DND-41 (cell line): Measurements from ENCODE around the gene PIGC.

Source experiments
- ATAC-seq: fragments of 200-7000 bp; cut with Tn5 transposase; 3 replicates; pipeline ENCODE4 v1.9.1; 2021; ENCODE audit warnings: low read depth; ENCODE audit not compliant: insufficient read depth
- DNase-seq: peaks from one replicate; pipeline ENCODE4 v3.0.0-alpha.2; 2020
- H2AFZ ChIP-seq: 2 replicates; pipeline ENCODE4 v1.6.0; 2012; ENCODE audit warnings: low read depth, low read length
- H3K27ac ChIP-seq: 2 replicates; pipeline ENCODE4 v1.5.1; 2012; ENCODE audit warnings: low read length, inconsistent platforms
- H3K27me3 ChIP-seq: fragments of 200-600 bp; sonication (generic); 2 replicates; pipeline ENCODE4 v1.6.0; 2012; ENCODE audit warnings: low read length, mild to moderate bottlenecking, inconsistent platforms; ENCODE audit not compliant: insufficient read depth, poor library complexity
- H3K36me3 ChIP-seq: 2 replicates; pipeline ENCODE4 v1.5.1; 2012; ENCODE audit warnings: low read length, inconsistent platforms; ENCODE audit not compliant: insufficient read depth
- H3K4me1 ChIP-seq: 2 replicates; pipeline ENCODE4 v1.5.1; 2012; ENCODE audit warnings: mild to moderate bottlenecking, low read length; ENCODE audit not compliant: insufficient read depth
- H3K4me2 ChIP-seq: 2 replicates; pipeline ENCODE4 v1.6.0; 2012; ENCODE audit warnings: mild to moderate bottlenecking, moderate library complexity, low read length, inconsistent platforms; ENCODE audit not compliant: insufficient read depth
- H3K4me3 ChIP-seq, 2 experiments: fragments of 200-600 bp in 1 of 2; shearing (Covaris generic) in 1 of 2; 2 replicates each; pipeline ENCODE4 v1.5.1; 2012 to 2016; ENCODE audit warnings: inconsistent platforms in 2 of 2, low read length in 2 of 2, mild to moderate bottlenecking in 2 of 2, low read depth in 1 of 2, moderate library complexity in 1 of 2
- H3K79me2 ChIP-seq: 2 replicates; pipeline ENCODE4 v1.6.0; 2012; ENCODE audit warnings: low read length, inconsistent platforms; ENCODE audit not compliant: insufficient read depth
- H3K9ac ChIP-seq: 2 replicates; pipeline ENCODE4 v1.6.0; 2012; ENCODE audit warnings: low read depth, mild to moderate bottlenecking, inconsistent platforms, low read length, moderate library complexity
- H3K9me3 ChIP-seq: 2 replicates; pipeline ENCODE4 v1.5.1; 2012; ENCODE audit warnings: low read length, moderate library complexity, mild to moderate bottlenecking, inconsistent platforms; ENCODE audit not compliant: insufficient read depth, severe bottlenecking
- H4K20me1 ChIP-seq: 2 replicates; pipeline ENCODE4 v1.6.0; 2012; ENCODE audit warnings: low read length; ENCODE audit not compliant: insufficient read depth
- EZH2 ChIP-seq: IDR thresholded peaks from 3 replicates; pipeline ENCODE4 v1.6.1; 2012; ENCODE audit warnings: borderline replicate concordance, low read depth, mild to moderate bottlenecking, moderate library complexity, low read length, inconsistent platforms; ENCODE audit not compliant: severe bottlenecking
- TF ChIP-seq, protein P1 (sequence below): IDR thresholded peaks from 2 replicates; pipeline ENCODE4 v1.5.1; 2012; ENCODE audit warnings: borderline replicate concordance, low read length, moderate library complexity, mild to moderate bottlenecking; ENCODE audit not compliant: poor library complexity, severe bottlenecking; ENCODE audit errors: extremely low read depth

The PIGC gene

DNA sequence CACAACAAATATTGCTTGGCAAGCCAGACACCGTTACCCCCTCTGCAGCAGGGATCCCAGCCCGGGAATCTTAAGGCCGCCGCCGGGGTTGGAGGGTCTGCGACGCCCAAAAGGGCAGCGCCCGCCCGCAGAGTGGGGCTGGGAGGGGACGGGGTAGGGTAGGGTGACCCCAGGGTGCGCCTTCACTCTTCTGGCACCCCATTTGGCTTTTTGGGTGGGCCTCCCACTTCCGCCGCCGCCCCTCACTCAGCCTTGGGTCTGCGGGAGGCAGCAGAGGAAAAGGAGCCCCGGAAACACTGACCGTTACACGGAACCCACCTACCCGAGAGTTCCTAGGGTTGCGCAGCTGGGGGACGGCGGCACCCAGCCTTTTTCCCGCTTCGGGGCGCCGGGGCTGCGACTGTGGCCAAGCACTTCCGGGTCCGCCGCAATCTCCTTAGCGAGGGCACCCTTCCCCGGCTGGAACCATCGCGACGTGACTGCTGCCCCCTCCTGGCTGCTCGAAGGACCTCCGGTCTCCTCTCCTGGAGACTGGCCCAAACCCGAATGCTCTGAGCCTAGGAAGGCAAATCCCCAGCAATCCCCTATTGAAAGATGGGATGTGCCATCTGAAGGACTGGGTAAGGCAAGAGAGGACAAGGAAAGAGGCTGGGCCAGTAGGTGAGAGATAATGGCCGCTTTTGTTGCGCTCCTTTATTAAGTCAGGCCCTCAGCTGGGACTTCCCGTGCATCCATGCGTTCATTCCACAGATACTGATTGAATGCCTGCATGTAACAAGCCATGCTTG is at the start of gene PIGC:
TSS of gene PIGC (minus strand) at position 404 of the 788 bp plus-strand sequence. CDS start 1,447 bp downstream, outside the sequence.
- H3K9me3 ChIP-seq, result no peaks in the 10 kb centered on the region
- peak within 1 kb of the TSS; percentile 96 for H2AFZ ChIP-seq
- peaks cover 19% of the 10 kb centered on the region for H3K36me3 ChIP-seq
- ATAC-seq (peak; percentile 99), DNase-seq (peak; percentile 93)
- peak within 1 kb of the TSS; percentile 84 for H3K9ac ChIP-seq
- peaks cover 4% of the 10 kb centered on the region; the same call in 1 of the 2 replicates for H4K20me1 ChIP-seq
- H3K27ac ChIP-seq, result peak within 1 kb of the TSS; percentile 87
- H3K4me1 ChIP-seq, result peaks cover 35% of the 10 kb centered on the region
- H3K27me3 ChIP-seq, result no peaks in the 10 kb centered on the region
- no peak for TF ChIP-seq EZH2
- TF ChIP-seq, protein P1, sequence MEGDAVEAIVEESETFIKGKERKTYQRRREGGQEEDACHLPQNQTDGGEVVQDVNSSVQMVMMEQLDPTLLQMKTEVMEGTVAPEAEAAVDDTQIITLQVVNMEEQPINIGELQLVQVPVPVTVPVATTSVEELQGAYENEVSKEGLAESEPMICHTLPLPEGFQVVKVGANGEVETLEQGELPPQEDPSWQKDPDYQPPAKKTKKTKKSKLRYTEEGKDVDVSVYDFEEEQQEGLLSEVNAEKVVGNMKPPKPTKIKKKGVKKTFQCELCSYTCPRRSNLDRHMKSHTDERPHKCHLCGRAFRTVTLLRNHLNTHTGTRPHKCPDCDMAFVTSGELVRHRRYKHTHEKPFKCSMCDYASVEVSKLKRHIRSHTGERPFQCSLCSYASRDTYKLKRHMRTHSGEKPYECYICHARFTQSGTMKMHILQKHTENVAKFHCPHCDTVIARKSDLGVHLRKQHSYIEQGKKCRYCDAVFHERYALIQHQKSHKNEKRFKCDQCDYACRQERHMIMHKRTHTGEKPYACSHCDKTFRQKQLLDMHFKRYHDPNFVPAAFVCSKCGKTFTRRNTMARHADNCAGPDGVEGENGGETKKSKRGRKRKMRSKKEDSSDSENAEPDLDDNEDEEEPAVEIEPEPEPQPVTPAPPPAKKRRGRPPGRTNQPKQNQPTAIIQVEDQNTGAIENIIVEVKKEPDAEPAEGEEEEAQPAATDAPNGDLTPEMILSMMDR, result peak; percentile 97
- peaks cover 36% of the 10 kb centered on the region for H3K79me2 ChIP-seq
- peak within 1 kb of the TSS; percentile 83 for H3K4me2 ChIP-seq
- peak within 1 kb of the TSS; percentile 64 to 70; a peak in 3 of 4 replicates for H3K4me3 ChIP-seq

DNA sequence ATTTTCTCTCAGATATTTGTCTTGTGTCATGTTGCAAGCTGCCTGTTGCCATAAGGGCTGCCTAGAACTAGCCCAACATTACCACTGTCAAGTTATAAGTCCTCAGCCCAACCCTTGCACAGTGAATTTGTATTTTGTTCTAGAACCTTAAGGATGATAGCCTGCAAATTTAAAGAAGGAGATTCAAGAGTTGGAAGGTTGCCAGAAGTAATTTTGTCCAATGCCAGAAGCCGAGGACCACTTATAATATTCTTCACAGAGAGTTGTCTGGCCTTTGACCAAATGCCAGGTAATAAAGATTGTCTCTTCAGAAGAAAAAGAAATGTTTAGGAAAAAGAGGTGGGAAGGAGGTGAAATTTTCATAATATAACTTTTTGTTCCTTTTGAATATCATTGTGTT is 48.6 kb upstream of the PIGC start:
- Histone ChIP-seq H4K20me1 (no peaks in the 10 kb centered on the region), H3K9me3 (no peaks in the 10 kb centered on the region), H3K36me3 (no peaks in the 10 kb centered on the region), H3K4me3 (no peak overlapping the region), H3K4me1 (peaks cover 9% of the 10 kb centered on the region), H2AFZ (no peak overlapping the region), H3K9ac (no peak overlapping the region), H3K27ac (no peak overlapping the region), H3K4me2 (no peak overlapping the region), H3K27me3 (peaks cover 8% of the 10 kb centered on the region), H3K79me2 (no peaks in the 10 kb centered on the region)
- TF ChIP-seq, protein P1, result no peak
- no peak for TF ChIP-seq EZH2
- no peak for ATAC-seq
- no peak for DNase-seq

DNA sequence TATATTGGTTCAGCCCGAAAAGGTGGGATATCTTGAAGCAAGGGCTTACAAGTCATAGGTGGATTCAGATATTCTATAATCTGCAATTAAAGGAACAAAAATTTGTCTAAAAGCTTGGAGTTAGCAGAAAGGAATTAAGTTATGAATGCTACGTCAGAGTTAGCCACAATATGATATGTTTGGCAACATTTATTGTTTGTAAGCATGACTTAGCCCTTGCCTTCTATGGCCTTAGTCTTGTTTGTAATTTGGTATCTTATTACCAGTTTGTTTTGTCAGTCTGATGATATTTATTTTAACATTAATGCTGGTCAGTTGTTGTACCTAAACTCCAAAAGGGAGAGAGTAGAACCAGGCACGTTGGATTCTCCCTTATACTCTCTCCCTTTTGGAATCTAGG is 46.0 kb upstream of the PIGC start:
- Histone ChIP-seq H3K9ac (no peak overlapping the region), H3K79me2 (no peaks in the 10 kb centered on the region), H3K27me3 (peaks cover 8% of the 10 kb centered on the region), H3K4me1 (peaks cover 14% of the 10 kb centered on the region), H3K36me3 (no peaks in the 10 kb centered on the region), H3K9me3 (no peaks in the 10 kb centered on the region), H4K20me1 (no peaks in the 10 kb centered on the region), H2AFZ (no peak overlapping the region), H3K4me3 (no peak overlapping the region), H3K4me2 (no peak overlapping the region), H3K27ac (no peak overlapping the region)
- TF ChIP-seq, protein P1, result no peak
- no peak for TF ChIP-seq EZH2
- ATAC-seq (no peak), DNase-seq (no peak)
